ENCODE data around the gene MKRN2. TPM values are rescaled to one million over a fixed set of nuclear protein-coding genes. Genes with fewer than 3 reads are reported as not detected.

Gene MKRN2
- total RNA-seq, 2 experiments from 2014 or later: 21.9 to 25.7 TPM

GRCh38 chr3:12556314-12556689 lies 585 bp upstream of the MKRN2 start:
- Histone ChIP-seq H2AFZ (ENCODE audit: low read length) (peak overlapping the region; percentile 81), H3K4me2 (ENCODE audit: low read length) (peak overlapping the region; percentile 71), H3K4me1 (ENCODE audit: insufficient read depth, low read length, poor library complexity, severe bottlenecking) (peaks cover 43% of the 10 kb centered on the region), H3K79me2 (ENCODE audit: insufficient read depth, low read depth, low read length) (peaks cover 43% of the 10 kb centered on the region), H3K9me2 (ENCODE audit: insufficient read depth, low read length) (no peaks in the 10 kb centered on the region), H4K20me1 (ENCODE audit: insufficient read depth, low read length) (peaks cover 33% of the 10 kb centered on the region), H3K9me3 (ENCODE audit: low read length) (no peaks in the 10 kb centered on the region), H3K4me3 (ENCODE audit: low read depth, low read length, poor library complexity, severe bottlenecking) (peak overlapping the region; percentile 89), H3K36me3 (ENCODE audit: insufficient read depth, low read length) (no peaks in the 10 kb centered on the region), H3K27ac (ENCODE audit: low read depth, low read length, poor library complexity, severe bottlenecking) (peak overlapping the region; percentile 62)
- intact Hi-C loops (cut with micrococcal nuclease; ENCODE audit: unreplicated experiment): no loop called here
- DNase-seq (ENCODE audit: low spot score): no peak
- CTCF ChIA-PET (ENCODE audit: unreplicated experiment): no interaction called here
- BruUV-seq (replicated peaks): no TSS peak
- POLR2A ChIA-PET: no interaction called here
- TF ChIP-seq CTCF (conservative IDR thresholded peaks at IDR 0.05; ENCODE audit: low read length) (no peak), EZH2phosphoT487 (IDR thresholded peaks at IDR 0.05; ENCODE audit: borderline replicate concordance, low read depth, low read length) (no peak)

DNA sequence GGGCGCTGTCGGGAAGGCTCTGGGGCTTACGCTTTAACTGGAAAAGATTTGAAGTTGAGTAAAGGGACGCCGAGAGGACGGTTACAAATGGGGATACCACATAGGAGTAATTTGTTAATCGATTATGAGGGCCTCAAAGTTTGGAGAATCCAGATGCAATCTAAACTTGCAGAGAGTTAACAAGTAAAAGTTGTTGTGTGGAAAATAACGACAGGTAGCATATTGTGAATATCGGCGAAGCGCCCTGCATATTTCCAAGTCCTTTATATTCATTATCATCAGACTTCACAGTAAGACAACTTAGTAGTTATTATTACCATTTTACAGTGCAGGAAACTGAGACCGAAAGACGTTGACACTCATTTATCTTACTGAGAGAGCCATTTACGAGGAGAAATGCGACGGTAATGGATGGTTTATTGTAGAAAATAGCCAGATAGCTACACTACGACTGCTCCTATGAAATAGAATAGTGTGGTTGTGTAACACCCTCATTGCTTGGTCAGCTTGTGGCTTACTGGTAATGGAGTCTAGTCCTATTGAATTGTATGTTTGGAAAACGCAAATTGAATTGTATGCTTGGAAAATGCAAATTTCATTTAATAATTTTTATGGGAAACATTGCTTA lies 700 bp downstream of the MKRN2 start:
- intact Hi-C loops (cut with micrococcal nuclease; ENCODE audit: unreplicated experiment): loop anchor here (1.0 kb wide), 1 partner anchor 107 kb away; the partner anchor contains the start of gene RAF1
- peak; percentile 12 for DNase-seq (ENCODE audit: low spot score)
- H2AFZ ChIP-seq (ENCODE audit: low read length): peak overlapping the region; percentile 78
- no peaks in the 10 kb centered on the region for H3K36me3 ChIP-seq (ENCODE audit: insufficient read depth, low read length)
- peaks cover 47% of the 10 kb centered on the region for H3K4me1 ChIP-seq (ENCODE audit: insufficient read depth, low read length, poor library complexity, severe bottlenecking)
- peak overlapping the region; percentile 89 for H3K4me3 ChIP-seq (ENCODE audit: low read depth, low read length, poor library complexity, severe bottlenecking)
- no peaks in the 10 kb centered on the region for H3K9me3 ChIP-seq (ENCODE audit: low read length)
- H3K4me2 ChIP-seq (ENCODE audit: low read length): peak overlapping the region; percentile 90
- H4K20me1 ChIP-seq (ENCODE audit: insufficient read depth, low read length): peaks cover 34% of the 10 kb centered on the region
- TF ChIP-seq EZH2phosphoT487 (IDR thresholded peaks at IDR 0.05; ENCODE audit: borderline replicate concordance, low read depth, low read length): no peak
- peaks cover 56% of the 10 kb centered on the region for H3K79me2 ChIP-seq (ENCODE audit: insufficient read depth, low read depth, low read length)
- no peaks in the 10 kb centered on the region for H3K9me2 ChIP-seq (ENCODE audit: insufficient read depth, low read length)
- CTCF ChIA-PET (ENCODE audit: unreplicated experiment): no interaction called here
- BruUV-seq (replicated peaks): no TSS peak
- POLR2A ChIA-PET: interaction anchor here (0.7 to 1.7 kb wide), 3 partner anchors 9 to 21 kb away, joined by 4 to 5 read pairs (median 5); no protein-coding TSS in a partner anchor
- peak overlapping the region; percentile 62 for H3K27ac ChIP-seq (ENCODE audit: low read depth, low read length, poor library complexity, severe bottlenecking)

DNA sequence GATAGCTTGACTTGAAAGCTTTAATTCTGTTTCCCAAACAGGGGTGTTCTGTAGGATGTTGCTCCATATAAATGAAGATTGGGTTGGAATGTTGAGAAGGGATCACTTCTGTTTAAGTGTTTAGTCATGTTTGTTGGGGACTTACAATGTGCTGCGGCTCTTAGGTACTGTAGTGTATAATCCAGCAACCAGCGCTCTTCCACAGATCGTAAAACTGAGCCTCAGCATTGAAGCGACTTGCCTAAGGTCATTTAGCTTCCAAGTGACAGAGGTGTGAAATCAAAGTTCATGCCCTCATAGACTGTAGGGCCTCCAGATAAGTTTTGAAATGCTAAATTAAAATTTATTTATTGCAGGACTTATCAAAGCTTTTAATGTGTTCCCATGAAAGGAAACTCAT lies 1.8 kb downstream of the MKRN2 start:
- no peak overlapping the region for H3K27ac ChIP-seq (ENCODE audit: low read depth, low read length, poor library complexity, severe bottlenecking)
- ChIA-PET POLR2A (interaction anchor here (0.6 to 1.7 kb wide), 6 partner anchors 8 to 89 kb away, joined by 3 to 5 read pairs (median 4); partner anchors contain the start of gene TSEN2), CTCF (ENCODE audit: unreplicated experiment) (interaction anchor here (0.7 kb wide), 1 partner anchor 285 kb away, joined by 3 read pairs; no protein-coding TSS in a partner anchor)
- intact Hi-C loops (cut with micrococcal nuclease; ENCODE audit: unreplicated experiment): no loop called here
- no peaks in the 10 kb centered on the region for H3K36me3 ChIP-seq (ENCODE audit: insufficient read depth, low read length)
- H3K4me2 ChIP-seq (ENCODE audit: low read length): peak overlapping the region; percentile 90
- peak overlapping the region; percentile 89 for H3K4me3 ChIP-seq (ENCODE audit: low read depth, low read length, poor library complexity, severe bottlenecking)
- peaks cover 63% of the 10 kb centered on the region for H3K79me2 ChIP-seq (ENCODE audit: insufficient read depth, low read depth, low read length)
- TF ChIP-seq EZH2phosphoT487 (IDR thresholded peaks at IDR 0.05; ENCODE audit: borderline replicate concordance, low read depth, low read length) (no peak), CTCF (conservative IDR thresholded peaks at IDR 0.05; ENCODE audit: low read length) (no peak)
- no peaks in the 10 kb centered on the region for H3K9me3 ChIP-seq (ENCODE audit: low read length)
- H3K4me1 ChIP-seq (ENCODE audit: insufficient read depth, low read length, poor library complexity, severe bottlenecking): peaks cover 47% of the 10 kb centered on the region
- H2AFZ ChIP-seq (ENCODE audit: low read length): no peak overlapping the region
- DNase-seq (ENCODE audit: low spot score): no peak
- no peaks in the 10 kb centered on the region for H3K9me2 ChIP-seq (ENCODE audit: insufficient read depth, low read length)
- H4K20me1 ChIP-seq (ENCODE audit: insufficient read depth, low read length): peaks cover 34% of the 10 kb centered on the region
- BruUV-seq (replicated peaks): TSS peak; percentile 58
